IMR-90 (cell line): ENCODE measurements around the gene GTF2I. TPM values are rescaled to one million over a fixed set of nuclear protein-coding genes. Genes with fewer than 3 reads are reported as not detected.
"Not testable (repeated sequence)": the region's sequence is repeated elsewhere in the genome, so short reads cannot be mapped to it uniquely, and the experiment has no call there.

Experiments
- ATAC-seq: fragments of 200-7000 bp; cut with Tn5 transposase; 2 replicates; pipeline ENCODE4 v1.9.1; 2020; ENCODE audit warnings: low read depth, mild to moderate bottlenecking, moderate library complexity
- BruUV-seq: library from RNA; stranded (reverse); fragments of 400-500 nt; replicated peaks from 2 replicates; lab custom pipeline; 2021; lab: Mats Ljungman, UMichigan
- CTCF ChIA-PET: fragments of 300-600 bp; formaldehyde crosslinking; extraction: SDS; loops from one replicate; lab custom pipeline; 2021; ENCODE audit warnings: antibody characterized with exemption; lab: Yijun Ruan, JAX
- POLR2A ChIA-PET: fragments of 300-600 bp; sonication (Branson Sonifier 250); formaldehyde crosslinking; loops from one replicate; lab custom pipeline; 2022; ENCODE audit warnings: antibody characterized with exemption; ENCODE audit not compliant: unreplicated experiment; lab: Charles Lee
- DNase-seq: peaks from one replicate; pipeline ENCODE4 v3.0.0; 2013
- H2AFZ ChIP-seq: replicated peaks from 2 replicates; pipeline ENCODE3; 2013; ENCODE audit warnings: low read length, mild to moderate bottlenecking; ENCODE audit not compliant: poor library complexity
- H2AK5ac ChIP-seq: 2 replicates; pipeline ENCODE4 v1.6.1; 2013; ENCODE audit warnings: low read depth, low read length, inconsistent platforms
- H2AK9ac ChIP-seq: replicated peaks from 2 replicates; pipeline ENCODE3; 2013; ENCODE audit warnings: mild to moderate bottlenecking, low read depth, low read length, moderate library complexity; ENCODE audit not compliant: poor library complexity
- H2BK120ac ChIP-seq: 2 replicates; pipeline ENCODE4 v1.6.1; 2013; ENCODE audit warnings: low read depth, low read length, inconsistent platforms
- H2BK15ac ChIP-seq: 3 replicates; pipeline ENCODE4 v1.6.1; 2013; ENCODE audit warnings: low read depth, low read length, inconsistent platforms
- H2BK20ac ChIP-seq: 2 replicates; pipeline ENCODE4 v1.6.1; 2013; ENCODE audit warnings: low read depth, mild to moderate bottlenecking, inconsistent platforms, low read length, moderate library complexity
- H2BK5ac ChIP-seq: 2 replicates; pipeline ENCODE4 v1.6.1; 2013; ENCODE audit warnings: mild to moderate bottlenecking, low read depth, low read length, inconsistent platforms; ENCODE audit not compliant: poor library complexity, severe bottlenecking
- H3K14ac ChIP-seq: replicated peaks from 2 replicates; pipeline ENCODE4 v1.6.1; 2013; ENCODE audit warnings: low read depth, low read length, inconsistent platforms
- H3K18ac ChIP-seq: 2 replicates; pipeline ENCODE4 v1.6.1; 2013; ENCODE audit warnings: low read depth, low read length, control low read depth
- H3K23ac ChIP-seq: 2 replicates; pipeline ENCODE4 v1.6.1; 2013; ENCODE audit warnings: low read depth, low read length, inconsistent platforms
- H3K27ac ChIP-seq: 2 replicates; pipeline ENCODE4 v1.5.1; 2013; ENCODE audit warnings: mild to moderate bottlenecking, control low read depth, low read length; ENCODE audit not compliant: insufficient read depth
- H3K27me3 ChIP-seq: 2 replicates; pipeline ENCODE4 v1.6.1; 2013; ENCODE audit warnings: low read length; ENCODE audit not compliant: control insufficient read depth, insufficient read depth
- H3K36me3 ChIP-seq: 2 replicates; pipeline ENCODE4 v1.6.1; 2013; ENCODE audit warnings: low read length, mixed read lengths; ENCODE audit not compliant: control insufficient read depth, insufficient read depth
- H3K4ac ChIP-seq: 2 replicates; pipeline ENCODE4 v1.6.1; 2013; ENCODE audit warnings: low read depth, low read length, inconsistent platforms
- H3K4me1 ChIP-seq: 2 replicates; pipeline ENCODE4 v1.6.1; 2013; ENCODE audit warnings: low read length, mixed read lengths; ENCODE audit not compliant: control insufficient read depth, insufficient read depth
- H3K4me2 ChIP-seq: 2 replicates; pipeline ENCODE4 v1.6.1; 2013; ENCODE audit warnings: low read depth, mild to moderate bottlenecking, control low read depth, low read length, moderate library complexity
- H3K4me3 ChIP-seq: 2 replicates; pipeline ENCODE4 v1.5.1; 2013; ENCODE audit warnings: low read depth, mild to moderate bottlenecking, control low read depth, low read length, moderate library complexity; ENCODE audit not compliant: insufficient read depth
- H3K56ac ChIP-seq: 2 replicates; pipeline ENCODE4 v1.6.1; 2013; ENCODE audit warnings: low read length, inconsistent platforms; ENCODE audit not compliant: insufficient read depth; ENCODE audit errors: extremely low read depth
- H3K79me1 ChIP-seq, 2 experiments: 2 replicates each; pipeline ENCODE4 v1.6.1; 2013; ENCODE audit warnings: low read length in 2 of 2, inconsistent platforms in 1 of 2, low read depth in 1 of 2
- H3K9ac ChIP-seq: 2 replicates; pipeline ENCODE4 v1.6.1; 2013; ENCODE audit warnings: low read depth, low read length, control low read depth
- H3K9me1 ChIP-seq: 2 replicates; pipeline ENCODE4 v1.6.1; 2013; ENCODE audit warnings: low read length, inconsistent platforms; ENCODE audit not compliant: insufficient read depth
- H3K9me3 ChIP-seq: 2 replicates; pipeline ENCODE4 v1.6.1; 2013; ENCODE audit warnings: low read length; ENCODE audit not compliant: control insufficient read depth, insufficient read depth
- H4K20me1 ChIP-seq: 2 replicates; pipeline ENCODE4 v1.6.1; 2013; ENCODE audit warnings: low read length, inconsistent platforms; ENCODE audit not compliant: insufficient read depth
- H4K5ac ChIP-seq: 2 replicates; pipeline ENCODE4 v1.6.1; 2013; ENCODE audit warnings: mild to moderate bottlenecking, low read depth, low read length, control low read depth
- H4K8ac ChIP-seq, 2 experiments: 2 replicates each; pipeline ENCODE4 v1.6.1; 2013; ENCODE audit warnings: low read depth in 2 of 2, low read length in 2 of 2, control low read depth in 1 of 2, inconsistent platforms in 1 of 2
- H4K91ac ChIP-seq: 2 replicates; pipeline ENCODE4 v1.6.1; 2013; ENCODE audit warnings: low read depth, low read length, inconsistent platforms; ENCODE audit not compliant: insufficient read depth
- WGBS, 2 experiments: methylation state at CpG; one replicate each; pipeline versions ENCODE4 v1.1.5 to v1.1.7; 2013; ENCODE audit warnings: missing lambda C conversion rate in 2 of 2; ENCODE audit not compliant: insufficient read length in 1 of 2; ENCODE audit errors: extremely low coverage in 2 of 2; 5-methylcytosine and 5-hydroxymethylcytosine counted together
- dilution Hi-C: fragments of 300-500 bp; cut with HindIII; formaldehyde crosslinking; loops from one replicate; pipeline ENCODE4 v1.14.3; 2018; ENCODE audit warnings: low sequenced_read_pairs; ENCODE audit not compliant: unreplicated experiment
- in situ Hi-C: fragments of 300-500 bp; cut with MboI; formaldehyde crosslinking; loops from 3 replicates; pipeline ENCODE4 v1.14.3; 2019; ENCODE audit warnings: low sequenced_read_pairs, inconsistent platforms, mixed read lengths
- intact Hi-C: fragments of 100-400 bp; cut with micrococcal nuclease; formaldehyde crosslinking; loops from 2 replicates; pipeline ENCODE4 v1.10.0; 2022
- polyA plus RNA-seq, 3 experiments: library from polyadenylated mRNA; depleted of rRNA; stranded (reverse); fragments of >200 nt; gene quantifications; 2 replicates each; pipeline ENCODE4 v1.2.3, GENCODE V29; 2012; ENCODE audit warnings: low replicate concordance in 1 of 3
- total RNA-seq: library from RNA; depleted of rRNA; stranded (reverse); fragments of >200 nt; gene quantifications from 2 replicates; pipeline ENCODE4 v1.2.3, GENCODE V29; 2012

The GTF2I gene
- total and polyA plus RNA-seq, 2 of the 4 experiments (the other 2 are of a cell fraction) = 46.4 to 88.8 TPM

- CTCF ChIA-PET, H2BK20ac ChIP-seq, H3K56ac ChIP-seq, H3K18ac ChIP-seq, H4K20me1 ChIP-seq, H2AFZ ChIP-seq, H3K4ac ChIP-seq, H3K36me3 ChIP-seq, H3K4me1 ChIP-seq, H4K91ac ChIP-seq, H3K4me2 ChIP-seq, H4K5ac ChIP-seq, H3K23ac ChIP-seq, H3K27me3 ChIP-seq, H2BK120ac ChIP-seq, H3K27ac ChIP-seq, DNase-seq, H3K9me1 ChIP-seq, dilution Hi-C loops, H3K9me3 ChIP-seq, H3K14ac ChIP-seq, H3K4me3 ChIP-seq, H3K9ac ChIP-seq, BruUV-seq, H2AK5ac ChIP-seq, H2BK15ac ChIP-seq, H2AK9ac ChIP-seq, H3K79me1 ChIP-seq, ATAC-seq, in situ Hi-C loops, H2BK5ac ChIP-seq, H4K8ac ChIP-seq: not testable (repeated sequence)
- intact Hi-C loops = loop anchor here (5.0 kb wide), 1 partner anchor 34 kb away; no protein-coding TSS in a partner anchor
- no CpG with 5 or more reads among the region's 12 CpGs for WGBS, 2 experiments
- POLR2A ChIA-PET = interaction anchor here (0.6 kb wide), 1 partner anchor 23 kb away, joined by 11 read pairs; no protein-coding TSS in a partner anchor
Observed at GRCh38 chr7:74651133-74651504, 6.4 kb upstream of the GTF2I start.
